Measurements from ENCODE around the gene CTNNA2.

The CTNNA2 gene

DNA sequence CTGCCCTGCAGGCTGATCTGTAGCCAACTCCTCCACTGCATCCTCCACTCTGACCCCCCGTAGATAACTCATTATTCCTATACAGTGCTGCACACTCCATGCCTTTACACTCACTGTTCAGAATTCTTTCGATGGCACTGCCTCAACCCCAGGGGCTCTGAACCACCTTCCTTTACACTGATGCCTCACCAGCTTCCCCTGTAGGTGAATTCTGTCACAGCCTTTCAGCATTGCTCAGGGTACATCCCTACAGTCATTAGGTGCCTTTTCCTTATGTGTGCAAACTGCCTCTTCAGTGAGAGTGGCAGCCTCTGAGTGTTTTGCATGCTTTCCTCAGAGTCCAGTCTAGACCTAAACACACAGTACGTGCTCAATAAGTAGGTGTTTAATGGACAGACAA lies 472.3 kb downstream of the CTNNA2 start:
- no peak for ATAC-seq
- TF ChIP-seq ISL1 (CRISPR knock-in tag; IDR thresholded peaks at IDR 0.05) (no peak), OSR1 (CRISPR knock-in tag; IDR thresholded peaks at IDR 0.05) (no peak)

DNA sequence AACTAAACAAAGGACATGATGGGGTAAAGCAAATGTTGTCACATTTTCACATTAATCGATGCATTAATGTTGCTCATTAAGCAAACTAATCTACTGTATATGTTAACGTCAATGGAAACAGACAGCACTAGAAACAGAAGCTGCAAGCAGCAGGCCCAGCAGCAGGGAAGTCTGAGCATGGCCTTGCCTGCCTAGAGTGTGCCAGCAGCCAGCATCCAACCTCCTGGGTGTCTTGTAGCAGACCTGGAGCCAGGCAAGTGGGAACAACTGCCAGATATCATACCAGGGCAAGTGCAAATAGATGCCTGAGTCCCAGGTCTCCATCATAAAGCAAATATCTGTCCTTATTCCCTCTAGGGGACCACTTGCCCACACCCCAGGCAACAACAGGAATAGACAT lies 472.7 kb downstream of the CTNNA2 start:
- TF ChIP-seq ZFP3 (CRISPR knock-in tag; IDR thresholded peaks at IDR 0.05) = no peak
- TF ChIP-seq, protein P1, sequence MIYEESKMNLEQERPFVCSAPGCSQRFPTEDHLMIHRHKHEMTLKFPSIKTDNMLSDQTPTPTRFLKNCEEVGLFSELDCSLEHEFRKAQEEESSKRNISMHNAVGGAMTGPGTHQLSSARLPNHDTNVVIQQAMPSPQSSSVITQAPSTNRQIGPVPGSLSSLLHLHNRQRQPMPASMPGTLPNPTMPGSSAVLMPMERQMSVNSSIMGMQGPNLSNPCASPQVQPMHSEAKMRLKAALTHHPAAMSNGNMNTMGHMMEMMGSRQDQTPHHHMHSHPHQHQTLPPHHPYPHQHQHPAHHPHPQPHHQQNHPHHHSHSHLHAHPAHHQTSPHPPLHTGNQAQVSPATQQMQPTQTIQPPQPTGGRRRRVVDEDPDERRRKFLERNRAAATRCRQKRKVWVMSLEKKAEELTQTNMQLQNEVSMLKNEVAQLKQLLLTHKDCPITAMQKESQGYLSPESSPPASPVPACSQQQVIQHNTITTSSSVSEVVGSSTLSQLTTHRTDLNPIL (CRISPR knock-in tag; IDR thresholded peaks at IDR 0.05; ENCODE audit: low read depth) = no peak
- TF ChIP-seq PATZ1 (CRISPR knock-in tag; IDR thresholded peaks at IDR 0.05; ENCODE audit: borderline replicate concordance) = no peak
- no peak for TF ChIP-seq BACH2 (CRISPR knock-in tag; IDR thresholded peaks at IDR 0.05; ENCODE audit: borderline replicate concordance)
- TF ChIP-seq RARB (CRISPR knock-in tag; IDR thresholded peaks at IDR 0.05) = no peak
- TF ChIP-seq PPARA (CRISPR knock-in tag; IDR thresholded peaks at IDR 0.05; ENCODE audit: borderline replicate concordance) = no peak
- TF ChIP-seq ESRRG (CRISPR knock-in tag; IDR thresholded peaks at IDR 0.05) = no peak
- TF ChIP-seq ZNF565 (CRISPR knock-in tag; conservative IDR thresholded peaks at IDR 0.05; ENCODE audit: low read depth) = no peak
- no peak for TF ChIP-seq GLIS3 (CRISPR knock-in tag; IDR thresholded peaks at IDR 0.05)
- TF ChIP-seq TCF4 (CRISPR knock-in tag; IDR thresholded peaks at IDR 0.05; ENCODE audit: borderline replicate concordance) = no peak
- TF ChIP-seq ZNF70 (CRISPR knock-in tag; IDR thresholded peaks at IDR 0.05) = no peak
- TF ChIP-seq, protein P2, sequence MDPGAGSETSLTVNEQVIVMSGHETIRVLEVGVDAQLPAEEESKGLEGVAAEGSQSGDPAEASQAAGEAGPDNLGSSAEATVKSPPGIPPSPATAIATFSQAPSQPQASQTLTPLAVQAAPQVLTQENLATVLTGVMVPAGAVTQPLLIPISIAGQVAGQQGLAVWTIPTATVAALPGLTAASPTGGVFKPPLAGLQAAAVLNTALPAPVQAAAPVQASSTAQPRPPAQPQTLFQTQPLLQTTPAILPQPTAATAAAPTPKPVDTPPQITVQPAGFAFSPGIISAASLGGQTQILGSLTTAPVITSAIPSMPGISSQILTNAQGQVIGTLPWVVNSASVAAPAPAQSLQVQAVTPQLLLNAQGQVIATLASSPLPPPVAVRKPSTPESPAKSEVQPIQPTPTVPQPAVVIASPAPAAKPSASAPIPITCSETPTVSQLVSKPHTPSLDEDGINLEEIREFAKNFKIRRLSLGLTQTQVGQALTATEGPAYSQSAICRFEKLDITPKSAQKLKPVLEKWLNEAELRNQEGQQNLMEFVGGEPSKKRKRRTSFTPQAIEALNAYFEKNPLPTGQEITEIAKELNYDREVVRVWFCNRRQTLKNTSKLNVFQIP (CRISPR knock-in tag; IDR thresholded peaks at IDR 0.05; ENCODE audit: borderline replicate concordance, low read depth) = no peak
- TF ChIP-seq OSR1 (CRISPR knock-in tag; IDR thresholded peaks at IDR 0.05) = no peak
- TF ChIP-seq CSDC2 (CRISPR knock-in tag; IDR thresholded peaks at IDR 0.05) = no peak
- no peak for TF ChIP-seq TSHZ2 (CRISPR knock-in tag; IDR thresholded peaks at IDR 0.05)
- TF ChIP-seq, protein P3, sequence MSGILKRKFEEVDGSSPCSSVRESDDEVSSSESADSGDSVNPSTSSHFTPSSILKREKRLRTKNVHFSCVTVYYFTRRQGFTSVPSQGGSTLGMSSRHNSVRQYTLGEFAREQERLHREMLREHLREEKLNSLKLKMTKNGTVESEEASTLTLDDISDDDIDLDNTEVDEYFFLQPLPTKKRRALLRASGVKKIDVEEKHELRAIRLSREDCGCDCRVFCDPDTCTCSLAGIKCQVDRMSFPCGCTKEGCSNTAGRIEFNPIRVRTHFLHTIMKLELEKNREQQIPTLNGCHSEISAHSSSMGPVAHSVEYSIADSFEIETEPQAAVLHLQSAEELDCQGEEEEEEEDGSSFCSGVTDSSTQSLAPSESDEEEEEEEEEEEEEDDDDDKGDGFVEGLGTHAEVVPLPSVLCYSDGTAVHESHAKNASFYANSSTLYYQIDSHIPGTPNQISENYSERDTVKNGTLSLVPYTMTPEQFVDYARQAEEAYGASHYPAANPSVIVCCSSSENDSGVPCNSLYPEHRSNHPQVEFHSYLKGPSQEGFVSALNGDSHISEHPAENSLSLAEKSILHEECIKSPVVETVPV (CRISPR knock-in tag; IDR thresholded peaks at IDR 0.05) = no peak
- no peak for TF ChIP-seq SNAI2 (CRISPR knock-in tag; IDR thresholded peaks at IDR 0.05)
- no peak for TF ChIP-seq ZNF8 (CRISPR knock-in tag; IDR thresholded peaks at IDR 0.05)
- ATAC-seq = no peak

- no peak for ATAC-seq
- TF ChIP-seq ESRRG (CRISPR knock-in tag; IDR thresholded peaks at IDR 0.05) = no peak
- no peak for TF ChIP-seq SNAI2 (CRISPR knock-in tag; IDR thresholded peaks at IDR 0.05)
- TF ChIP-seq, protein P1 (CRISPR knock-in tag; IDR thresholded peaks at IDR 0.05; ENCODE audit: low read depth) = no peak
- TF ChIP-seq TSHZ2 (CRISPR knock-in tag; IDR thresholded peaks at IDR 0.05) = no peak
- TF ChIP-seq OSR1 (CRISPR knock-in tag; IDR thresholded peaks at IDR 0.05) = no peak
- no peak for TF ChIP-seq ZNF70 (CRISPR knock-in tag; IDR thresholded peaks at IDR 0.05)
- no peak for TF ChIP-seq TOX (CRISPR knock-in tag; IDR thresholded peaks at IDR 0.05; ENCODE audit: borderline replicate concordance)
- no peak for TF ChIP-seq ZC3H10 (CRISPR knock-in tag; IDR thresholded peaks at IDR 0.05)
- no peak for TF ChIP-seq PPARA (CRISPR knock-in tag; IDR thresholded peaks at IDR 0.05; ENCODE audit: borderline replicate concordance)
- TF ChIP-seq ZNF8 (CRISPR knock-in tag; IDR thresholded peaks at IDR 0.05) = no peak
- TF ChIP-seq, protein P3 (CRISPR knock-in tag; IDR thresholded peaks at IDR 0.05) = no peak
- TF ChIP-seq BACH2 (CRISPR knock-in tag; IDR thresholded peaks at IDR 0.05; ENCODE audit: borderline replicate concordance) = no peak
Measured at GRCh38 chr2:79993144-79993543, 480.3 kb downstream of the CTNNA2 start.
